CD4-positive, alpha-beta T cell (primary cell): ENCODE results near the gene OR5K3. TPM values are rescaled to one million over a fixed set of nuclear protein-coding genes. Genes with fewer than 3 reads are reported as not detected.

Source experiments
- ATAC-seq: fragments of 200-7000 bp; cut with Tn5 transposase; one replicate; pipeline ENCODE4 v1.10.0; 2022; ENCODE audit warnings: mild to moderate bottlenecking; ENCODE audit not compliant: poor library complexity
- CTCF ChIA-PET: fragments of 350-600 bp; sonication (Branson Sonifier 250); formaldehyde crosslinking; loops from one replicate; lab custom pipeline; 2021; ENCODE audit warnings: antibody characterized with exemption, inconsistent platforms; lab: Charles Lee
- POLR2A ChIA-PET: fragments of 350-600 bp; sonication (Branson Sonifier 250); formaldehyde crosslinking; loops from one replicate; lab custom pipeline; 2021; ENCODE audit warnings: antibody characterized with exemption, inconsistent platforms; lab: Charles Lee
- DNase-seq, 14 experiments: peaks; one replicate each; pipeline ENCODE4 v3.0.0-alpha.2; 2013 to 2020; ENCODE audit warnings: mixed read lengths in 2 of 14
- H3K27ac ChIP-seq, 2 donors: one replicate each; pipeline versions ENCODE4 v1.5.1 to v1.7.0; 2013; ENCODE audit warnings: low read length in 2 of 2, low read depth in 1 of 2, mild to moderate bottlenecking in 1 of 2
- H3K27me3 ChIP-seq, 2 experiments: 1 replicate in 1 of 2; 2 replicates in 1 of 2; pipeline versions ENCODE4 v1.6.1 to v1.7.0; 2013; ENCODE audit warnings: low read length in 2 of 2, control low read depth in 1 of 2, mild to moderate bottlenecking in 1 of 2, moderate library complexity in 1 of 2; ENCODE audit not compliant: insufficient read depth in 2 of 2, control insufficient read depth in 1 of 2
- H3K36me3 ChIP-seq: one replicate; pipeline ENCODE4 v1.6.1; 2013; ENCODE audit warnings: low read length, control low read depth; ENCODE audit not compliant: insufficient read depth
- H3K4me1 ChIP-seq: one replicate; pipeline ENCODE4 v1.6.1; 2013; ENCODE audit warnings: low read length, control low read depth; ENCODE audit not compliant: insufficient read depth
- H3K4me3 ChIP-seq: one replicate; pipeline ENCODE4 v1.5.1; 2013; ENCODE audit warnings: mild to moderate bottlenecking, low read length, moderate library complexity
- H3K9me3 ChIP-seq, 2 experiments: 1 replicate in 1 of 2; 2 replicates in 1 of 2; pipeline versions ENCODE4 v1.6.1 to v1.7.0; 2013; ENCODE audit warnings: low read length in 2 of 2, mild to moderate bottlenecking in 2 of 2, control low read depth in 1 of 2, moderate library complexity in 1 of 2; ENCODE audit not compliant: control insufficient read depth in 1 of 2, insufficient read depth in 1 of 2
- H3K27ac Mint-ChIP-seq: one replicate; pipeline ENCODE4 v1.8.0; 2020; ENCODE audit warnings: mixed read lengths
- H3K27me3 Mint-ChIP-seq: one replicate; pipeline ENCODE4 v1.8.0; 2021; ENCODE audit warnings: mixed read lengths
- H3K36me3 Mint-ChIP-seq: one replicate; pipeline ENCODE4 v1.8.0; 2021; ENCODE audit warnings: low read depth, mixed read lengths
- H3K4me1 Mint-ChIP-seq: one replicate; pipeline ENCODE4 v1.8.0; 2021; ENCODE audit warnings: low read depth, mixed read lengths
- H3K4me3 Mint-ChIP-seq: one replicate; pipeline ENCODE4 v1.8.0; 2020; ENCODE audit warnings: mild to moderate bottlenecking, mixed read lengths
- H3K9me3 Mint-ChIP-seq: one replicate; pipeline ENCODE4 v1.8.0; 2020; ENCODE audit warnings: mixed read lengths
- intact Hi-C, 2 experiments: fragments of 100-400 bp; cut with DNase I in 1 of 2; cut with micrococcal nuclease in 1 of 2; formaldehyde crosslinking; loops; one replicate each; pipeline versions ENCODE4 v1.15.1 to v1.9.0; 2023 to 2025; cut with DNase I, micrococcal nuclease
- total RNA-seq, 174 experiments: library from RNA in 2 of 174; stranded (reverse) in 2 of 174; gene quantifications; one replicate each; pipeline ENCODE4 v1.2.3 and lab custom pipeline; 2021 to 2026
- TF ChIP-seq, protein P1 (sequence below): fragments of 200-600 bp; IDR thresholded peaks from one replicate; pipeline ENCODE4 v1.8.0; 2022; ENCODE audit warnings: antibody characterized with exemption, mild to moderate bottlenecking

OR5K3 gene
- total RNA-seq, 2 experiments from 2014 or later = not detected

DNA sequence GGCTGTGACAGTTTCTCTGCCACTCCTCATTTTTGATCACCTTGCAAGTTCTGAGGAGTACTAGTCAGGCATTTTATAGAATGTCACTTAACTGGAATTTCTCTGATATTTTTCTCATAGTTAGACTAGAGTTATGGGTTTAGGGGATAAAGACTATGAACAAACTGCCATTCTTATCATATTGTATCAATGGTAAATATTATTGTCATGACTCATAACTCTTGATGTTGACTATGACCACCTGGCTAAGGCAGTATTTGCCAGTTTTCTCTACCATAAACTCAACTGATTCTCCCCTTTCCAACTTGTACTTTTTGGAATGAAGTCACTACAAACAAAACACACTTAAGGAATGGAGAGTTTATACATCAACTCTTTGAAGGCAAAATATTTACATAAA lies 49.8 kb downstream of the OR5K3 start:
- POLR2A ChIA-PET = no interaction called here
- H3K27me3 ChIP-seq = no peaks in the 10 kb centered on the region
- H3K27ac ChIP-seq = no peak overlapping the region

More for the DNA sequence above, 49.8 kb downstream of the OR5K3 start:
- Histone ChIP-seq H3K9me3 (peaks cover 0 to 3% of the 10 kb centered on the region in 2 experiments), H3K4me1 (no peaks in the 10 kb centered on the region), H3K4me3 (no peak overlapping the region), H3K36me3 (no peaks in the 10 kb centered on the region)
- H3K4me3 Mint-ChIP-seq = no peak overlapping the region
- H3K9me3 Mint-ChIP-seq = no peaks in the 10 kb centered on the region
- no peak for ATAC-seq
- peaks cover 9% of the 10 kb centered on the region for H3K27me3 Mint-ChIP-seq
- CTCF ChIA-PET = no interaction called here
- no peaks in the 10 kb centered on the region for H3K4me1 Mint-ChIP-seq
- TF ChIP-seq, protein P1, sequence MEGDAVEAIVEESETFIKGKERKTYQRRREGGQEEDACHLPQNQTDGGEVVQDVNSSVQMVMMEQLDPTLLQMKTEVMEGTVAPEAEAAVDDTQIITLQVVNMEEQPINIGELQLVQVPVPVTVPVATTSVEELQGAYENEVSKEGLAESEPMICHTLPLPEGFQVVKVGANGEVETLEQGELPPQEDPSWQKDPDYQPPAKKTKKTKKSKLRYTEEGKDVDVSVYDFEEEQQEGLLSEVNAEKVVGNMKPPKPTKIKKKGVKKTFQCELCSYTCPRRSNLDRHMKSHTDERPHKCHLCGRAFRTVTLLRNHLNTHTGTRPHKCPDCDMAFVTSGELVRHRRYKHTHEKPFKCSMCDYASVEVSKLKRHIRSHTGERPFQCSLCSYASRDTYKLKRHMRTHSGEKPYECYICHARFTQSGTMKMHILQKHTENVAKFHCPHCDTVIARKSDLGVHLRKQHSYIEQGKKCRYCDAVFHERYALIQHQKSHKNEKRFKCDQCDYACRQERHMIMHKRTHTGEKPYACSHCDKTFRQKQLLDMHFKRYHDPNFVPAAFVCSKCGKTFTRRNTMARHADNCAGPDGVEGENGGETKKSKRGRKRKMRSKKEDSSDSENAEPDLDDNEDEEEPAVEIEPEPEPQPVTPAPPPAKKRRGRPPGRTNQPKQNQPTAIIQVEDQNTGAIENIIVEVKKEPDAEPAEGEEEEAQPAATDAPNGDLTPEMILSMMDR = no peak
- no peaks in the 10 kb centered on the region for H3K36me3 Mint-ChIP-seq
- intact Hi-C loops = no loop called here
- H3K27ac Mint-ChIP-seq = no peak overlapping the region
- DNase-seq = no peak

Other genes with a start within 250 kb of the OR5K3 start
- gene OR5H14, start 243.2 kb upstream of the OR5K3 start, total RNA-seq = not detected
- gene OR5H15, start 224.0 kb upstream of the OR5K3 start, total RNA-seq = not detected
- not detected for gene OR5H6, start 126.4 kb upstream of the OR5K3 start, total RNA-seq
- gene OR5H2, start 108.2 kb upstream of the OR5K3 start, total RNA-seq = not detected
- not detected for gene OR5K4, start 36.8 kb upstream of the OR5K3 start, total RNA-seq
- not detected for gene OR5K1, start 72.5 kb downstream of the OR5K3 start, total RNA-seq
- gene OR5K2, start 107.0 kb downstream of the OR5K3 start, total RNA-seq = not detected
- 100 to 1,000 TPM; 168 to 185 TPM for gene CLDND1, start 132.2 kb downstream of the OR5K3 start, total RNA-seq
- 1 to 10 TPM; 8.4 to 9.6 TPM for gene GPR15, start 141.3 kb downstream of the OR5K3 start, total RNA-seq
- 10 to 100 TPM in 1 of 2 experiments, 1 to 10 TPM in 1; 7.0 to 10.5 TPM for gene CPOX, start 202.9 kb downstream of the OR5K3 start, total RNA-seq